SK-N-SH (cell line): Measurements from ENCODE around the gene DLX5. TPM values are rescaled to one million over a fixed set of nuclear protein-coding genes. Genes with fewer than 3 reads are reported as not detected.
"Not testable (repeated sequence)": the region's sequence is repeated elsewhere in the genome, so short reads cannot be mapped to it uniquely, and the experiment has no call there.

Source experiments
- CTCF ChIA-PET: fragments of 300-600, 350-600 bp; formaldehyde crosslinking; extraction: SDS; loops from one replicate; lab custom pipeline; 2021; lab: Yijun Ruan, JAX
- POLR2A ChIA-PET: fragments of 350-600 bp; sonication (Branson Sonifier 250); formaldehyde crosslinking; extraction: SDS; loops from one replicate; lab custom pipeline; 2020; ENCODE audit warnings: antibody characterized with exemption, inconsistent platforms; lab: Yijun Ruan, JAX
- DNase-seq: peaks from one replicate; pipeline ENCODE4 v3.0.0; 2012
- H2AFZ ChIP-seq: fragments of 200-600 bp; sonication (generic); 2 replicates; pipeline ENCODE4 v1.8.1; 2016; ENCODE audit warnings: antibody characterized with exemption, mild to moderate bottlenecking, low read depth
- H3F3A ChIP-seq: fragments of 200-600 bp; sonication (generic); replicated peaks from 2 replicates; pipeline ENCODE3; 2016; ENCODE audit warnings: antibody characterized with exemption, mild to moderate bottlenecking; ENCODE audit not compliant: insufficient read depth
- H3K27ac ChIP-seq, 2 experiments: fragments of 200-500 bp in 1 of 2; fragments of 200-600 bp in 1 of 2; sonication (Bioruptor generic) in 1 of 2; sonication (generic), shearing (Covaris generic) in 1 of 2; 2 replicates each; pipeline versions ENCODE4 v1.5.1 to v1.6.1; 2014 to 2016; ENCODE audit warnings: low read depth in 2 of 2, inconsistent platforms in 1 of 2, low read length in 1 of 2, mild to moderate bottlenecking in 1 of 2, mixed read lengths in 1 of 2
- H3K27me3 ChIP-seq: fragments of 200-600 bp; sonication (generic), shearing (Covaris generic); 2 replicates; pipeline ENCODE4 v1.6.1; 2016; ENCODE audit warnings: mixed run types; ENCODE audit not compliant: insufficient read depth
- H3K36me3 ChIP-seq, 2 experiments: fragments of 200-500 bp in 1 of 2; fragments of 200-600 bp in 1 of 2; sonication (Bioruptor generic) in 1 of 2; sonication (generic) in 1 of 2; replicated peaks in 1 of 2; 2 replicates each; pipeline versions ENCODE3 to v1.5.1; 2014 to 2016; ENCODE audit warnings: low read length in 1 of 2, mild to moderate bottlenecking in 1 of 2; ENCODE audit not compliant: insufficient read depth in 2 of 2, control insufficient read depth in 1 of 2
- H3K4me1 ChIP-seq, 2 experiments: fragments of 200-500 bp in 1 of 2; fragments of 200-600 bp in 1 of 2; sonication (Bioruptor generic) in 1 of 2; sonication (generic), shearing (Covaris generic) in 1 of 2; 2 replicates each; pipeline versions ENCODE4 v1.5.1 to v1.6.1; 2014 to 2016; ENCODE audit warnings: low read depth in 1 of 2, low read length in 1 of 2, mixed run types in 1 of 2; ENCODE audit not compliant: insufficient read depth in 2 of 2, control insufficient read depth in 1 of 2
- H3K4me2 ChIP-seq: fragments of 200-600 bp; sonication (generic), shearing (Covaris generic); 2 replicates; pipeline ENCODE4 v1.6.1; 2017; ENCODE audit warnings: mixed run types
- H3K4me3 ChIP-seq, 2 experiments: fragments of 200-500 bp in 1 of 2; fragments of 200-600 bp in 1 of 2; sonication (Bioruptor generic) in 1 of 2; sonication (generic), shearing (Covaris generic) in 1 of 2; 2 replicates each; pipeline versions ENCODE4 v1.5.1 to v1.8.1; 2014 to 2016; ENCODE audit warnings: low read depth in 2 of 2, inconsistent platforms in 1 of 2, low read length in 1 of 2, mild to moderate bottlenecking in 1 of 2, mixed read lengths in 1 of 2, moderate library complexity in 1 of 2
- H3K79me2 ChIP-seq: fragments of 200-600 bp; sonication (generic); 2 replicates; pipeline ENCODE4 v1.8.1; 2017; ENCODE audit warnings: mild to moderate bottlenecking; ENCODE audit not compliant: insufficient read depth
- H3K9ac ChIP-seq: fragments of 200-600 bp; sonication (generic); 2 replicates; pipeline ENCODE4 v1.6.1; 2017; ENCODE audit warnings: mixed run types
- H3K9me2 ChIP-seq: fragments of 200-600 bp; sonication (generic); 2 replicates; pipeline ENCODE4 v1.6.1; 2017; ENCODE audit warnings: mixed run types
- H3K9me3 ChIP-seq: fragments of 200-600 bp; sonication (generic); 2 replicates; pipeline ENCODE4 v1.6.1; 2017; ENCODE audit warnings: mixed run types, mild to moderate bottlenecking, moderate library complexity
- H4K20me1 ChIP-seq: fragments of 200-600 bp; sonication (generic); 2 replicates; pipeline ENCODE4 v1.6.1; 2017; ENCODE audit warnings: mild to moderate bottlenecking, mixed run types; ENCODE audit not compliant: insufficient read depth
- GABPA ChIP-seq: IDR thresholded peaks from 2 replicates; pipeline ENCODE4 v1.4.0; 2012; ENCODE audit warnings: low read depth, mild to moderate bottlenecking
- MAX ChIP-seq: IDR thresholded peaks from 2 replicates; pipeline ENCODE4 v1.4.0; 2012; ENCODE audit warnings: low read depth
- MXI1 ChIP-seq: IDR thresholded peaks from 2 replicates; pipeline ENCODE4 v1.6.1; 2012; ENCODE audit warnings: mild to moderate bottlenecking, low read depth, low read length, improper control_type of control experiment
- NFIC ChIP-seq: IDR thresholded peaks from 2 replicates; pipeline ENCODE4 v1.4.0; 2012; ENCODE audit warnings: borderline replicate concordance
- NRF1 ChIP-seq: IDR thresholded peaks from 2 replicates; pipeline ENCODE4 v1.6.1; 2012; ENCODE audit warnings: low read depth, mild to moderate bottlenecking, low read length
- POLR2AphosphoS5 ChIP-seq: IDR thresholded peaks from 2 replicates; pipeline ENCODE4 v1.6.1; 2012; ENCODE audit warnings: low read depth, low read length
- RAD21 ChIP-seq: IDR thresholded peaks from 2 replicates; pipeline ENCODE4 v1.6.1; 2012; ENCODE audit warnings: mild to moderate bottlenecking, low read length
- RCOR1 ChIP-seq: fragments of 150-350 bp; IDR thresholded peaks from 2 replicates; pipeline ENCODE4 v1.6.1; 2017; ENCODE audit warnings: antibody characterized with exemption, low read length
- RFX5 ChIP-seq: IDR thresholded peaks from 2 replicates; pipeline ENCODE4 v1.6.1; 2012; ENCODE audit warnings: mild to moderate bottlenecking, improper control_type of control experiment, low read length
- SMC3 ChIP-seq: IDR thresholded peaks from 2 replicates; pipeline ENCODE4 v1.6.1; 2012; ENCODE audit warnings: low read depth, low read length, improper control_type of control experiment
- TCF12 ChIP-seq: IDR thresholded peaks from 2 replicates; pipeline ENCODE4 v1.4.0; 2012
- TEAD4 ChIP-seq: IDR thresholded peaks from 2 replicates; pipeline ENCODE4 v1.4.0; 2012; ENCODE audit warnings: mild to moderate bottlenecking, borderline replicate concordance; ENCODE audit not compliant: insufficient read depth
- ZBTB33 ChIP-seq: IDR thresholded peaks from 2 replicates; pipeline ENCODE4 v1.4.0; 2012; ENCODE audit warnings: low read depth, borderline replicate concordance
- WGBS: methylation state at CpG from one replicate; pipeline ENCODE4 v1.1.6; 2017; ENCODE audit warnings: low lambda C conversion rate; 5-methylcytosine and 5-hydroxymethylcytosine counted together
- polyA plus RNA-seq, 3 experiments: library from polyadenylated mRNA; depleted of rRNA; stranded (reverse); fragments of >200 nt; gene quantifications; 2 replicates each; pipeline ENCODE4 v1.2.3, GENCODE V29; 2012
- TF ChIP-seq, protein P1 (sequence below): IDR thresholded peaks from 2 replicates; pipeline ENCODE4 v1.6.1; 2012; ENCODE audit warnings: mild to moderate bottlenecking, low read depth, low read length, moderate library complexity
- TF ChIP-seq, protein P2 (sequence below): IDR thresholded peaks from 2 replicates; pipeline ENCODE4 v1.4.0; 2012; ENCODE audit warnings: low read depth, borderline replicate concordance
- TF ChIP-seq, protein P3 (sequence below): fragments of 200-600 bp; sonication (generic); IDR thresholded peaks from 2 replicates; pipeline ENCODE4 v1.6.1; 2017; ENCODE audit warnings: antibody characterized with exemption, mild to moderate bottlenecking, moderate library complexity

DLX5 gene
- polyA plus RNA-seq, 1 of the 3 experiments (the other 2 are of a cell fraction) = not detected

- H3K9me2 ChIP-seq, H3K9ac ChIP-seq, H3K4me3 ChIP-seq, H3K4me1 ChIP-seq, H3K79me2 ChIP-seq, DNase-seq, H4K20me1 ChIP-seq, H3K27me3 ChIP-seq, H3K4me2 ChIP-seq, POLR2A ChIA-PET, H3K9me3 ChIP-seq, H3K27ac ChIP-seq, H2AFZ ChIP-seq, H3F3A ChIP-seq, H3K36me3 ChIP-seq: not testable (repeated sequence)
- 66% methylated on average over 10 of the region's 30 CpGs for WGBS
- CTCF ChIA-PET = interaction anchor here (1.2 kb wide), 1 partner anchor 16 kb away, joined by 3 read pairs; no protein-coding TSS in a partner anchor
Observed at GRCh38 chr7:97034213-97034852, 9.7 kb upstream of the DLX5 start.

DNA sequence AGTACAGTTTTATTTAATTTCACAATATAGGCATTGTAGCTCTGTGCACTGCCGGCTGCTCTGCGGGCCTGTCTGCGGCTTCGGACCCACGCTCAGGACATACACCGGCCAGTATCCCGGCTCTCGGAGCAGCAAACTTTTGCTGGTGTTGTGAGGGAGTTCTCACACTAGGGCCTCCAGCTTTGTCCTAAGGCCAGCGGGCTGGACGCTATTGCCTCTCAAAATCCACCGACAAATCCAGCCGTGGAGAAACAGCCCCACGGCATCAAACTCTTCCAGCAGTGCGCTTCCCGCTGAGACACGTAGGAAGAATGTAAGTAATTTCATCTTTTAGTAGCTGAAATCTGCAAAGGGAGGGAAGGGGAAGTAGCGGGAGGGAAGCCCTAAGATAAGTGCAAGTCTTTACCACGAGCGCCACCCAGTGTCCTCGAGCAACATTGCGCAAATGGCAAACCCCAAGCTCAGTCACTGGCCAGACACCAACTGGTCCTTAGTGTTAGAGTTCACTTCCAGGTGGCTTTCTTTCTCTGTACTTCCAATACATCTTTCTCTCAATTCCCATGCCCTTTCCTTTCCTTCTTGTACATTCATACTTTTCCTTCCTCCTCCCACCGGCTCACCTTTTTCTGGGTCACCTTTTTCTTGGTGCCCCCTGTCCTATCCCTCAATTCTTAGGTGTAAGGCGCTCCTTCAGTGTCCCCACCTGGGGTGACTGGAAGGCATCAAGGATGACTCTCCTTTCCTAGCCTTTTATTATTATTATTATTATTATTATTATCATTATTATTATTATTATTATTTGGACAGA, 3.0 kb upstream of the DLX5 start:
- Histone ChIP-seq H3K27ac (no peak overlapping the region), H3K4me1 (peaks cover 0 to 12% of the 10 kb centered on the region in 2 experiments; a peak in 1 of 4 replicates), H3K9me2 (no peaks in the 10 kb centered on the region), H3K79me2 (no peaks in the 10 kb centered on the region), H3K4me3 (peak overlapping the region; percentile 16 to 38; a peak in 3 of 4 replicates), H3F3A (no peaks in the 10 kb centered on the region), H3K36me3 (no peaks in the 10 kb centered on the region), H3K9me3 (no peaks in the 10 kb centered on the region), H3K4me2 (peak overlapping the region; percentile 69), H4K20me1 (no peaks in the 10 kb centered on the region), H3K27me3 (peaks cover 22% of the 10 kb centered on the region), H2AFZ (peak overlapping the region; percentile 31; the same call in 1 of the 2 replicates), H3K9ac (no peak overlapping the region)
- ChIA-PET CTCF (interaction anchor here (0.5 to 8.2 kb wide), 175 partner anchors 9 to 1303 kb away, joined by 3 to 156 read pairs (median 4); partner anchors contain the start of genes DLX6 and SDHAF3), POLR2A (interaction anchor here (0.6 to 1.3 kb wide), 2 partner anchors 21 to 23 kb away, joined by 3 to 7 read pairs; no protein-coding TSS in a partner anchor)
- peak; percentile 89 for DNase-seq
- 25% methylated on average over 23 of the region's 23 CpGs for WGBS
- no peak for TF ChIP-seq POLR2AphosphoS5
- TF ChIP-seq, protein P1, sequence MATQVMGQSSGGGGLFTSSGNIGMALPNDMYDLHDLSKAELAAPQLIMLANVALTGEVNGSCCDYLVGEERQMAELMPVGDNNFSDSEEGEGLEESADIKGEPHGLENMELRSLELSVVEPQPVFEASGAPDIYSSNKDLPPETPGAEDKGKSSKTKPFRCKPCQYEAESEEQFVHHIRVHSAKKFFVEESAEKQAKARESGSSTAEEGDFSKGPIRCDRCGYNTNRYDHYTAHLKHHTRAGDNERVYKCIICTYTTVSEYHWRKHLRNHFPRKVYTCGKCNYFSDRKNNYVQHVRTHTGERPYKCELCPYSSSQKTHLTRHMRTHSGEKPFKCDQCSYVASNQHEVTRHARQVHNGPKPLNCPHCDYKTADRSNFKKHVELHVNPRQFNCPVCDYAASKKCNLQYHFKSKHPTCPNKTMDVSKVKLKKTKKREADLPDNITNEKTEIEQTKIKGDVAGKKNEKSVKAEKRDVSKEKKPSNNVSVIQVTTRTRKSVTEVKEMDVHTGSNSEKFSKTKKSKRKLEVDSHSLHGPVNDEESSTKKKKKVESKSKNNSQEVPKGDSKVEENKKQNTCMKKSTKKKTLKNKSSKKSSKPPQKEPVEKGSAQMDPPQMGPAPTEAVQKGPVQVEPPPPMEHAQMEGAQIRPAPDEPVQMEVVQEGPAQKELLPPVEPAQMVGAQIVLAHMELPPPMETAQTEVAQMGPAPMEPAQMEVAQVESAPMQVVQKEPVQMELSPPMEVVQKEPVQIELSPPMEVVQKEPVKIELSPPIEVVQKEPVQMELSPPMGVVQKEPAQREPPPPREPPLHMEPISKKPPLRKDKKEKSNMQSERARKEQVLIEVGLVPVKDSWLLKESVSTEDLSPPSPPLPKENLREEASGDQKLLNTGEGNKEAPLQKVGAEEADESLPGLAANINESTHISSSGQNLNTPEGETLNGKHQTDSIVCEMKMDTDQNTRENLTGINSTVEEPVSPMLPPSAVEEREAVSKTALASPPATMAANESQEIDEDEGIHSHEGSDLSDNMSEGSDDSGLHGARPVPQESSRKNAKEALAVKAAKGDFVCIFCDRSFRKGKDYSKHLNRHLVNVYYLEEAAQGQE = no peak
- TF ChIP-seq RAD21 = peak; percentile 100
- TF ChIP-seq MAX = peak; percentile 57
- no peak; the same call in 1 of the 2 replicates for TF ChIP-seq NRF1
- TF ChIP-seq GABPA = no peak
- TF ChIP-seq SMC3 = peak; percentile 99
- TF ChIP-seq RCOR1 = 0 out of 2 replicates have a peak, but pooled peaks have one; percentile 8
- TF ChIP-seq RFX5 = no peak
- TF ChIP-seq, protein P2, sequence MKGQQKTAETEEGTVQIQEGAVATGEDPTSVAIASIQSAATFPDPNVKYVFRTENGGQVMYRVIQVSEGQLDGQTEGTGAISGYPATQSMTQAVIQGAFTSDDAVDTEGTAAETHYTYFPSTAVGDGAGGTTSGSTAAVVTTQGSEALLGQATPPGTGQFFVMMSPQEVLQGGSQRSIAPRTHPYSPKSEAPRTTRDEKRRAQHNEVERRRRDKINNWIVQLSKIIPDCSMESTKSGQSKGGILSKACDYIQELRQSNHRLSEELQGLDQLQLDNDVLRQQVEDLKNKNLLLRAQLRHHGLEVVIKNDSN = no peak
- TF ChIP-seq ZBTB33 = no peak
- no peak for TF ChIP-seq NFIC
- no peak for TF ChIP-seq TEAD4
- no peak for TF ChIP-seq TCF12
- no peak for TF ChIP-seq MXI1
- TF ChIP-seq, protein P3, sequence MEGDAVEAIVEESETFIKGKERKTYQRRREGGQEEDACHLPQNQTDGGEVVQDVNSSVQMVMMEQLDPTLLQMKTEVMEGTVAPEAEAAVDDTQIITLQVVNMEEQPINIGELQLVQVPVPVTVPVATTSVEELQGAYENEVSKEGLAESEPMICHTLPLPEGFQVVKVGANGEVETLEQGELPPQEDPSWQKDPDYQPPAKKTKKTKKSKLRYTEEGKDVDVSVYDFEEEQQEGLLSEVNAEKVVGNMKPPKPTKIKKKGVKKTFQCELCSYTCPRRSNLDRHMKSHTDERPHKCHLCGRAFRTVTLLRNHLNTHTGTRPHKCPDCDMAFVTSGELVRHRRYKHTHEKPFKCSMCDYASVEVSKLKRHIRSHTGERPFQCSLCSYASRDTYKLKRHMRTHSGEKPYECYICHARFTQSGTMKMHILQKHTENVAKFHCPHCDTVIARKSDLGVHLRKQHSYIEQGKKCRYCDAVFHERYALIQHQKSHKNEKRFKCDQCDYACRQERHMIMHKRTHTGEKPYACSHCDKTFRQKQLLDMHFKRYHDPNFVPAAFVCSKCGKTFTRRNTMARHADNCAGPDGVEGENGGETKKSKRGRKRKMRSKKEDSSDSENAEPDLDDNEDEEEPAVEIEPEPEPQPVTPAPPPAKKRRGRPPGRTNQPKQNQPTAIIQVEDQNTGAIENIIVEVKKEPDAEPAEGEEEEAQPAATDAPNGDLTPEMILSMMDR = peak; percentile 99
